Measurements from ENCODE around the gene NELL2.
"Not testable (repeated sequence)": the region's sequence is repeated elsewhere in the genome, so short reads cannot be mapped to it uniquely, and the experiment has no call there.

NELL2 gene

GRCh38 chr12:44846826-44847225, 29.3 kb downstream of the NELL2 start:
- no peak for DNase-seq

- DNase-seq, result no peak
These were observed 33.4 kb downstream of the NELL2 start for GRCh38 chr12:44842669-44843068.

- no peak for DNase-seq
These were observed 36.3 kb downstream of the NELL2 start for GRCh38 chr12:44839785-44840184.

GRCh38 chr12:44837114-44837755, 38.9 kb downstream of the NELL2 start:
- DNase-seq, result no peak

- no peak for DNase-seq
These were observed 40.3 kb downstream of the NELL2 start for GRCh38 chr12:44835641-44836379.

- DNase-seq, result not testable (repeated sequence)
These were observed 41.1 kb downstream of the NELL2 start for GRCh38 chr12:44834996-44835395.

- DNase-seq, result no peak
These were observed 42.6 kb downstream of the NELL2 start for GRCh38 chr12:44833561-44833960.

GRCh38 chr12:44830566-44831055, 45.5 kb downstream of the NELL2 start:
- DNase-seq, result no peak

GRCh38 chr12:44829045-44829444, 47.1 kb downstream of the NELL2 start:
- DNase-seq, result no peak

GRCh38 chr12:44827832-44828438, 48.2 kb downstream of the NELL2 start:
- DNase-seq, result no peak

- not testable (repeated sequence) for DNase-seq
These were observed 54.4 kb downstream of the NELL2 start for GRCh38 chr12:44821702-44822101.

- DNase-seq, result no peak
These were observed 56.2 kb downstream of the NELL2 start for GRCh38 chr12:44819884-44820283.

- DNase-seq, result no peak
These were observed 58.4 kb downstream of the NELL2 start for GRCh38 chr12:44817687-44818086.

GRCh38 chr12:44816446-44817017, 59.6 kb downstream of the NELL2 start:
- DNase-seq, result no peak

GRCh38 chr12:44812062-44812461, 64.1 kb downstream of the NELL2 start:
- DNase-seq, result no peak

GRCh38 chr12:44804068-44804467, 72.0 kb downstream of the NELL2 start:
- no peak for DNase-seq

- no peak for DNase-seq
These were observed 80.1 kb downstream of the NELL2 start for GRCh38 chr12:44795970-44796369.

GRCh38 chr12:44788731-44789130, 87.4 kb downstream of the NELL2 start:
- no peak for DNase-seq

GRCh38 chr12:44780221-44780790, 95.8 kb downstream of the NELL2 start:
- DNase-seq, result no peak

- no peak for DNase-seq
These were observed 96.3 kb downstream of the NELL2 start for GRCh38 chr12:44779766-44780165.

- no peak for DNase-seq
These were observed 97.3 kb downstream of the NELL2 start for GRCh38 chr12:44778863-44779262.

GRCh38 chr12:44777044-44777443, 99.1 kb downstream of the NELL2 start:
- no peak for DNase-seq

GRCh38 chr12:44775901-44776300, 100.2 kb downstream of the NELL2 start:
- DNase-seq, result no peak
